IMR-90 (cell line): ENCODE data around the gene EGFR. TPM values are rescaled to one million over a fixed set of nuclear protein-coding genes. Genes with fewer than 3 reads are reported as not detected.

Source experiments
- ATAC-seq: fragments of 200-7000 bp; cut with Tn5 transposase; 2 replicates; pipeline ENCODE4 v1.9.1; 2020; ENCODE audit warnings: low read depth, mild to moderate bottlenecking, moderate library complexity
- BruUV-seq: library from RNA; stranded (reverse); fragments of 400-500 nt; replicated peaks from 2 replicates; lab custom pipeline; 2021; lab: Mats Ljungman, UMichigan
- CTCF ChIA-PET: fragments of 300-600 bp; formaldehyde crosslinking; extraction: SDS; loops from one replicate; lab custom pipeline; 2021; ENCODE audit warnings: antibody characterized with exemption; lab: Yijun Ruan, JAX
- POLR2A ChIA-PET: fragments of 300-600 bp; sonication (Branson Sonifier 250); formaldehyde crosslinking; loops from one replicate; lab custom pipeline; 2022; ENCODE audit warnings: antibody characterized with exemption; ENCODE audit not compliant: unreplicated experiment; lab: Charles Lee
- DNase-seq: peaks from one replicate; pipeline ENCODE4 v3.0.0; 2013
- H2AFZ ChIP-seq: replicated peaks from 2 replicates; pipeline ENCODE3; 2013; ENCODE audit warnings: low read length, mild to moderate bottlenecking; ENCODE audit not compliant: poor library complexity
- H2AK5ac ChIP-seq: 2 replicates; pipeline ENCODE4 v1.6.1; 2013; ENCODE audit warnings: low read depth, low read length, inconsistent platforms
- H2AK9ac ChIP-seq: replicated peaks from 2 replicates; pipeline ENCODE3; 2013; ENCODE audit warnings: mild to moderate bottlenecking, low read depth, low read length, moderate library complexity; ENCODE audit not compliant: poor library complexity
- H2BK120ac ChIP-seq: 2 replicates; pipeline ENCODE4 v1.6.1; 2013; ENCODE audit warnings: low read depth, low read length, inconsistent platforms
- H2BK15ac ChIP-seq: 3 replicates; pipeline ENCODE4 v1.6.1; 2013; ENCODE audit warnings: low read depth, low read length, inconsistent platforms
- H2BK20ac ChIP-seq: 2 replicates; pipeline ENCODE4 v1.6.1; 2013; ENCODE audit warnings: low read depth, mild to moderate bottlenecking, inconsistent platforms, low read length, moderate library complexity
- H2BK5ac ChIP-seq: 2 replicates; pipeline ENCODE4 v1.6.1; 2013; ENCODE audit warnings: mild to moderate bottlenecking, low read depth, low read length, inconsistent platforms; ENCODE audit not compliant: poor library complexity, severe bottlenecking
- H3K14ac ChIP-seq: replicated peaks from 2 replicates; pipeline ENCODE4 v1.6.1; 2013; ENCODE audit warnings: low read depth, low read length, inconsistent platforms
- H3K18ac ChIP-seq: 2 replicates; pipeline ENCODE4 v1.6.1; 2013; ENCODE audit warnings: low read depth, low read length, control low read depth
- H3K23ac ChIP-seq: 2 replicates; pipeline ENCODE4 v1.6.1; 2013; ENCODE audit warnings: low read depth, low read length, inconsistent platforms
- H3K27ac ChIP-seq: 2 replicates; pipeline ENCODE4 v1.5.1; 2013; ENCODE audit warnings: mild to moderate bottlenecking, control low read depth, low read length; ENCODE audit not compliant: insufficient read depth
- H3K27me3 ChIP-seq: 2 replicates; pipeline ENCODE4 v1.6.1; 2013; ENCODE audit warnings: low read length; ENCODE audit not compliant: control insufficient read depth, insufficient read depth
- H3K36me3 ChIP-seq: 2 replicates; pipeline ENCODE4 v1.6.1; 2013; ENCODE audit warnings: low read length, mixed read lengths; ENCODE audit not compliant: control insufficient read depth, insufficient read depth
- H3K4ac ChIP-seq: 2 replicates; pipeline ENCODE4 v1.6.1; 2013; ENCODE audit warnings: low read depth, low read length, inconsistent platforms
- H3K4me1 ChIP-seq: 2 replicates; pipeline ENCODE4 v1.6.1; 2013; ENCODE audit warnings: low read length, mixed read lengths; ENCODE audit not compliant: control insufficient read depth, insufficient read depth
- H3K4me2 ChIP-seq: 2 replicates; pipeline ENCODE4 v1.6.1; 2013; ENCODE audit warnings: low read depth, mild to moderate bottlenecking, control low read depth, low read length, moderate library complexity
- H3K4me3 ChIP-seq: 2 replicates; pipeline ENCODE4 v1.5.1; 2013; ENCODE audit warnings: low read depth, mild to moderate bottlenecking, control low read depth, low read length, moderate library complexity; ENCODE audit not compliant: insufficient read depth
- H3K56ac ChIP-seq: 2 replicates; pipeline ENCODE4 v1.6.1; 2013; ENCODE audit warnings: low read length, inconsistent platforms; ENCODE audit not compliant: insufficient read depth; ENCODE audit errors: extremely low read depth
- H3K79me1 ChIP-seq, 2 experiments: 2 replicates each; pipeline ENCODE4 v1.6.1; 2013; ENCODE audit warnings: low read length in 2 of 2, inconsistent platforms in 1 of 2, low read depth in 1 of 2
- H3K9ac ChIP-seq: 2 replicates; pipeline ENCODE4 v1.6.1; 2013; ENCODE audit warnings: low read depth, low read length, control low read depth
- H3K9me1 ChIP-seq: 2 replicates; pipeline ENCODE4 v1.6.1; 2013; ENCODE audit warnings: low read length, inconsistent platforms; ENCODE audit not compliant: insufficient read depth
- H3K9me3 ChIP-seq: 2 replicates; pipeline ENCODE4 v1.6.1; 2013; ENCODE audit warnings: low read length; ENCODE audit not compliant: control insufficient read depth, insufficient read depth
- H4K20me1 ChIP-seq: 2 replicates; pipeline ENCODE4 v1.6.1; 2013; ENCODE audit warnings: low read length, inconsistent platforms; ENCODE audit not compliant: insufficient read depth
- H4K5ac ChIP-seq: 2 replicates; pipeline ENCODE4 v1.6.1; 2013; ENCODE audit warnings: mild to moderate bottlenecking, low read depth, low read length, control low read depth
- H4K8ac ChIP-seq, 2 experiments: 2 replicates each; pipeline ENCODE4 v1.6.1; 2013; ENCODE audit warnings: low read depth in 2 of 2, low read length in 2 of 2, control low read depth in 1 of 2, inconsistent platforms in 1 of 2
- H4K91ac ChIP-seq: 2 replicates; pipeline ENCODE4 v1.6.1; 2013; ENCODE audit warnings: low read depth, low read length, inconsistent platforms; ENCODE audit not compliant: insufficient read depth
- BHLHE40 ChIP-seq: fragments of 150-350 bp; IDR thresholded peaks from 2 replicates; pipeline ENCODE4 v1.6.1; 2016; ENCODE audit warnings: mild to moderate bottlenecking, low read depth, low read length
- CEBPB ChIP-seq: IDR thresholded peaks from 2 replicates; pipeline ENCODE4 v1.6.1; 2012; ENCODE audit warnings: low read depth, low read length, improper control_type of control experiment
- CHD1 ChIP-seq: IDR thresholded peaks from 2 replicates; pipeline ENCODE4 v1.6.1; 2012; ENCODE audit warnings: low read depth, low read length, improper control_type of control experiment
- FOS ChIP-seq: fragments of 150-350 bp; IDR thresholded peaks from 2 replicates; pipeline ENCODE4 v1.6.1; 2016; ENCODE audit warnings: low read depth, low read length
- MAFK ChIP-seq: IDR thresholded peaks from 2 replicates; pipeline ENCODE4 v1.6.1; 2012; ENCODE audit warnings: low read depth, low read length, improper control_type of control experiment
- MAZ ChIP-seq: IDR thresholded peaks from 2 replicates; pipeline ENCODE4 v1.6.1; 2012; ENCODE audit warnings: low read depth, mild to moderate bottlenecking, low read length, improper control_type of control experiment, moderate library complexity, borderline replicate concordance
- MXI1 ChIP-seq: IDR thresholded peaks from 2 replicates; pipeline ENCODE4 v1.6.1; 2012; ENCODE audit warnings: low read depth, mild to moderate bottlenecking, low read length, moderate library complexity, borderline replicate concordance
- NFE2L2 ChIP-seq: fragments of 150-350 bp; IDR thresholded peaks from 2 replicates; pipeline ENCODE4 v1.6.1; 2016; ENCODE audit warnings: low read depth, mild to moderate bottlenecking, low read length
- POLR2A ChIP-seq: IDR thresholded peaks from 2 replicates; pipeline ENCODE4 v1.6.1; 2012; ENCODE audit warnings: mild to moderate bottlenecking, low read depth, low read length
- RAD21 ChIP-seq: IDR thresholded peaks from 2 replicates; pipeline ENCODE4 v1.6.1; 2012; ENCODE audit warnings: low read length, improper control_type of control experiment
- RCOR1 ChIP-seq: IDR thresholded peaks from 2 replicates; pipeline ENCODE4 v1.6.1; 2012; ENCODE audit warnings: mild to moderate bottlenecking, low read length, improper control_type of control experiment; ENCODE audit not compliant: insufficient replicate concordance
- RFX5 ChIP-seq: IDR thresholded peaks from 2 replicates; pipeline ENCODE4 v1.8.0; 2012; ENCODE audit warnings: low read depth, mild to moderate bottlenecking, low read length, moderate library complexity
- SMC3 ChIP-seq: fragments of 150-350 bp; IDR thresholded peaks from 2 replicates; pipeline ENCODE4 v1.6.1; 2016; ENCODE audit warnings: low read depth, mild to moderate bottlenecking, antibody characterized with exemption, low read length, moderate library complexity
- WGBS, 2 experiments: methylation state at CpG; one replicate each; pipeline versions ENCODE4 v1.1.5 to v1.1.7; 2013; ENCODE audit warnings: missing lambda C conversion rate in 2 of 2; ENCODE audit not compliant: insufficient read length in 1 of 2; ENCODE audit errors: extremely low coverage in 2 of 2; 5-methylcytosine and 5-hydroxymethylcytosine counted together
- dilution Hi-C: fragments of 300-500 bp; cut with HindIII; formaldehyde crosslinking; loops from one replicate; pipeline ENCODE4 v1.14.3; 2018; ENCODE audit warnings: low sequenced_read_pairs; ENCODE audit not compliant: unreplicated experiment
- in situ Hi-C: fragments of 300-500 bp; cut with MboI; formaldehyde crosslinking; loops from 3 replicates; pipeline ENCODE4 v1.14.3; 2019; ENCODE audit warnings: low sequenced_read_pairs, inconsistent platforms, mixed read lengths
- intact Hi-C: fragments of 100-400 bp; cut with micrococcal nuclease; formaldehyde crosslinking; loops from 2 replicates; pipeline ENCODE4 v1.10.0; 2022
- polyA plus RNA-seq, 3 experiments: library from polyadenylated mRNA; depleted of rRNA; stranded (reverse); fragments of >200 nt; gene quantifications; 2 replicates each; pipeline ENCODE4 v1.2.3, GENCODE V29; 2012; ENCODE audit warnings: low replicate concordance in 1 of 3
- total RNA-seq: library from RNA; depleted of rRNA; stranded (reverse); fragments of >200 nt; gene quantifications from 2 replicates; pipeline ENCODE4 v1.2.3, GENCODE V29; 2012
- TF ChIP-seq, protein P1 (sequence below): conservative IDR thresholded peaks from 2 replicates; pipeline ENCODE4 v1.5.1; 2012; ENCODE audit warnings: mild to moderate bottlenecking, low read depth, low read length, improper control_type of control experiment
- TF ChIP-seq, protein P2 (sequence below): fragments of 150-350 bp; IDR thresholded peaks from 2 replicates; pipeline ENCODE4 v1.6.1; 2016; ENCODE audit warnings: low read depth, mild to moderate bottlenecking, low read length, moderate library complexity, borderline replicate concordance
- TF ChIP-seq, protein P3 (sequence below): fragments of 150-350 bp; IDR thresholded peaks from 2 replicates; pipeline ENCODE4 v1.6.1; 2017; ENCODE audit warnings: mild to moderate bottlenecking, antibody characterized with exemption, low read length, low read depth

The EGFR gene
- total and polyA plus RNA-seq, 2 of the 4 experiments (the other 2 are of a cell fraction) = 36.9 to 60.4 TPM

DNA sequence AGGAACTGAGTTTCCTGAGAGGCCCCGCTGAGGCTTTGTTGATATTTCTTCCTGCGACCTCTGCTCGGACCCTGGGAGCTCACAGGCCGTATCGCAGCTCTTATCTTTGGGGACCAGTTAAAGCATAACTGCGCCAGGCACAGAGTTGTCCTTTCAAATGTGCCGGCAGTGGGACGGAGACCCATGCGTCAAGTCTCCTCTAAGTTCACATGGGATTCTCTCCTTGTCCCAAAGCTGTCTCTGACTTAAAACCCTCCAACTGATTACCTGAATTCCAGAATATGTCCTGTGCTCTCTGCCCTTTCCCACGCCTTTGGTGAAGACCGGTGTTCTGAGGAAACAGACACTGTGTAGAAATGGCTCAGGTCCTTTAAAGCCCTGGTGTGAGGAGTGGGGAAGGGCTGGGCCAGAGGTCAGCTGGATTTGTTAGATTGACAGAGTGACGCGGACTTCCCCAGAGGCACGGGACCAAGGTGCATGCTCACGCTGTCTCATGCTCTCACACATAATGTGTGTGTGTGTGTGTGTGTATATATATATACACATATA, 169.8 kb downstream of the EGFR start:
- no peak overlapping the region for H2AFZ ChIP-seq
- H3K23ac ChIP-seq = no peak overlapping the region
- H3K9ac ChIP-seq = no peak overlapping the region
- H2AK9ac ChIP-seq = peak overlapping the region; percentile 63
- H4K91ac ChIP-seq = peak overlapping the region; percentile 35; the same call in 1 of the 2 replicates
- no TSS peak for BruUV-seq
- peak overlapping the region; percentile 7; the same call in 1 of the 2 replicates for H2BK120ac ChIP-seq
- no peak overlapping the region for H3K4me2 ChIP-seq
- ATAC-seq = no peak
- in situ Hi-C loops = no loop called here
- H2BK20ac ChIP-seq = no peak overlapping the region
- peaks cover 47% of the 10 kb centered on the region for H3K4me1 ChIP-seq
- peaks cover 19 to 69% of the 10 kb centered on the region in 2 experiments; a peak in 3 of 4 replicates for H3K79me1 ChIP-seq
- 88% methylated on average over 8 of the region's 15 CpGs; no CpG with 5 or more reads in 1 of the 2 experiments for WGBS, 2 experiments
- H3K9me3 ChIP-seq = no peaks in the 10 kb centered on the region
- peak overlapping the region; percentile 33; the same call in 1 of the 2 replicates for H2AK5ac ChIP-seq
- peak overlapping the region in 1 of 2 experiments; percentile 20; a peak in 3 of 4 replicates for H4K8ac ChIP-seq
- 0 out of 3 replicates have a peak overlapping the region, but pooled peaks have one; percentile 30 for H2BK15ac ChIP-seq
- H4K20me1 ChIP-seq = no peaks in the 10 kb centered on the region
- no peak overlapping the region for H3K4me3 ChIP-seq
- intact Hi-C loops = no loop called here
- CTCF ChIA-PET = no interaction called here
- H3K27ac ChIP-seq = no peak overlapping the region
- H3K9me1 ChIP-seq = peaks cover 56% of the 10 kb centered on the region
- peaks cover 36% of the 10 kb centered on the region for H3K36me3 ChIP-seq
- no peak for DNase-seq
- POLR2A ChIA-PET = no interaction called here
- no peak overlapping the region for H2BK5ac ChIP-seq
- peak overlapping the region; percentile 11; the same call in 1 of the 2 replicates for H3K4ac ChIP-seq
- H3K18ac ChIP-seq = no peak overlapping the region
- H3K27me3 ChIP-seq = no peaks in the 10 kb centered on the region
- H3K56ac ChIP-seq = no peak overlapping the region
- H3K14ac ChIP-seq = no peak overlapping the region; the same call in 1 of the 2 replicates
- H4K5ac ChIP-seq = 0 out of 2 replicates have a peak overlapping the region, but pooled peaks have one; percentile 5
- dilution Hi-C loops = no loop called here
- no peak for TF ChIP-seq MAFK
- no peak for TF ChIP-seq FOS
- TF ChIP-seq MAZ = no peak
- TF ChIP-seq RFX5 = no peak
- TF ChIP-seq, protein P1, sequence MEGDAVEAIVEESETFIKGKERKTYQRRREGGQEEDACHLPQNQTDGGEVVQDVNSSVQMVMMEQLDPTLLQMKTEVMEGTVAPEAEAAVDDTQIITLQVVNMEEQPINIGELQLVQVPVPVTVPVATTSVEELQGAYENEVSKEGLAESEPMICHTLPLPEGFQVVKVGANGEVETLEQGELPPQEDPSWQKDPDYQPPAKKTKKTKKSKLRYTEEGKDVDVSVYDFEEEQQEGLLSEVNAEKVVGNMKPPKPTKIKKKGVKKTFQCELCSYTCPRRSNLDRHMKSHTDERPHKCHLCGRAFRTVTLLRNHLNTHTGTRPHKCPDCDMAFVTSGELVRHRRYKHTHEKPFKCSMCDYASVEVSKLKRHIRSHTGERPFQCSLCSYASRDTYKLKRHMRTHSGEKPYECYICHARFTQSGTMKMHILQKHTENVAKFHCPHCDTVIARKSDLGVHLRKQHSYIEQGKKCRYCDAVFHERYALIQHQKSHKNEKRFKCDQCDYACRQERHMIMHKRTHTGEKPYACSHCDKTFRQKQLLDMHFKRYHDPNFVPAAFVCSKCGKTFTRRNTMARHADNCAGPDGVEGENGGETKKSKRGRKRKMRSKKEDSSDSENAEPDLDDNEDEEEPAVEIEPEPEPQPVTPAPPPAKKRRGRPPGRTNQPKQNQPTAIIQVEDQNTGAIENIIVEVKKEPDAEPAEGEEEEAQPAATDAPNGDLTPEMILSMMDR = no peak
- TF ChIP-seq NFE2L2 = no peak
- TF ChIP-seq, protein P2, sequence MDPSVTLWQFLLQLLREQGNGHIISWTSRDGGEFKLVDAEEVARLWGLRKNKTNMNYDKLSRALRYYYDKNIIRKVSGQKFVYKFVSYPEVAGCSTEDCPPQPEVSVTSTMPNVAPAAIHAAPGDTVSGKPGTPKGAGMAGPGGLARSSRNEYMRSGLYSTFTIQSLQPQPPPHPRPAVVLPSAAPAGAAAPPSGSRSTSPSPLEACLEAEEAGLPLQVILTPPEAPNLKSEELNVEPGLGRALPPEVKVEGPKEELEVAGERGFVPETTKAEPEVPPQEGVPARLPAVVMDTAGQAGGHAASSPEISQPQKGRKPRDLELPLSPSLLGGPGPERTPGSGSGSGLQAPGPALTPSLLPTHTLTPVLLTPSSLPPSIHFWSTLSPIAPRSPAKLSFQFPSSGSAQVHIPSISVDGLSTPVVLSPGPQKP = no peak
- TF ChIP-seq, protein P3, sequence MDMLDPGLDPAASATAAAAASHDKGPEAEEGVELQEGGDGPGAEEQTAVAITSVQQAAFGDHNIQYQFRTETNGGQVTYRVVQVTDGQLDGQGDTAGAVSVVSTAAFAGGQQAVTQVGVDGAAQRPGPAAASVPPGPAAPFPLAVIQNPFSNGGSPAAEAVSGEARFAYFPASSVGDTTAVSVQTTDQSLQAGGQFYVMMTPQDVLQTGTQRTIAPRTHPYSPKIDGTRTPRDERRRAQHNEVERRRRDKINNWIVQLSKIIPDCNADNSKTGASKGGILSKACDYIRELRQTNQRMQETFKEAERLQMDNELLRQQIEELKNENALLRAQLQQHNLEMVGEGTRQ = no peak
- TF ChIP-seq CHD1 = no peak
- TF ChIP-seq RCOR1 = no peak
- TF ChIP-seq MXI1 = no peak
- no peak for TF ChIP-seq BHLHE40
- TF ChIP-seq POLR2A = no peak
- no peak for TF ChIP-seq CEBPB
- TF ChIP-seq SMC3 = no peak
- no peak for TF ChIP-seq RAD21
